ENCODE results near the gene ADGB. TPM values are rescaled to one million over a fixed set of nuclear protein-coding genes. Genes with fewer than 3 reads are reported as not detected.

Gene ADGB
- total RNA-seq, 1 donor from 2014 or later: not detected

- peaks cover 1% of the 10 kb centered on the region for H3K4me1 Mint-ChIP-seq (ENCODE audit: low read depth, unreplicated experiment)
- H3K27me3 Mint-ChIP-seq (ENCODE audit: low read depth, unreplicated experiment): no peaks in the 10 kb centered on the region
- H3K4me1 ChIP-seq (ENCODE audit: insufficient read depth, low read length): no peaks in the 10 kb centered on the region
- no peak overlapping the region for H2AFZ ChIP-seq (ENCODE audit: low read depth, low read length)
- DNase-seq (ENCODE audit: low read depth) (no peak), FAIRE-seq (no peak)
- H3K27me3 ChIP-seq (ENCODE audit: insufficient read depth, low read length): no peaks in the 10 kb centered on the region
- H3K9me3 ChIP-seq (ENCODE audit: insufficient read depth, low read depth, low read length): no peaks in the 10 kb centered on the region
- H3K9me3 Mint-ChIP-seq (ENCODE audit: unreplicated experiment): no peaks in the 10 kb centered on the region
- TF ChIP-seq CTCF (IDR thresholded peaks at IDR 0.05; ENCODE audit: insufficient read depth, low read depth, low read length) (no peak), EZH2 (IDR thresholded peaks at IDR 0.05; ENCODE audit: insufficient read depth, low read length) (no peak)
- no peak overlapping the region for H3K27ac Mint-ChIP-seq (ENCODE audit: unreplicated experiment)
- no peak overlapping the region for H3K27ac ChIP-seq (ENCODE audit: low read depth, low read length)
- no peak overlapping the region for H3K4me3 Mint-ChIP-seq (ENCODE audit: unreplicated experiment)
- H4K20me1 ChIP-seq (ENCODE audit: insufficient read depth, low read length): no peaks in the 10 kb centered on the region
- no peak overlapping the region for H3K4me2 ChIP-seq (ENCODE audit: low read length)
- no peak overlapping the region for H3K4me3 ChIP-seq (ENCODE audit: insufficient read depth, low read depth, low read length)
- no peak overlapping the region for H3K9ac ChIP-seq (ENCODE audit: low read length)
- H3K36me3 ChIP-seq (ENCODE audit: insufficient read depth, low read length): no peaks in the 10 kb centered on the region
- no peaks in the 10 kb centered on the region for H3K36me3 Mint-ChIP-seq (ENCODE audit: low read depth, unreplicated experiment)
- H3K79me2 ChIP-seq (ENCODE audit: insufficient read depth, low read length): no peaks in the 10 kb centered on the region
Observed at GRCh38 chr6:146829792-146830565, 231.2 kb downstream of the ADGB start.

- Histone ChIP-seq H3K27me3 (ENCODE audit: insufficient read depth, low read length) (no peaks in the 10 kb centered on the region), H3K9me3 (ENCODE audit: insufficient read depth, low read depth, low read length) (no peaks in the 10 kb centered on the region), H3K4me1 (ENCODE audit: insufficient read depth, low read length) (no peaks in the 10 kb centered on the region), H3K4me2 (ENCODE audit: low read length) (no peak overlapping the region), H3K27ac (ENCODE audit: low read depth, low read length) (no peak overlapping the region), H3K79me2 (ENCODE audit: insufficient read depth, low read length) (no peaks in the 10 kb centered on the region), H4K20me1 (ENCODE audit: insufficient read depth, low read length) (no peaks in the 10 kb centered on the region), H3K4me3 (ENCODE audit: insufficient read depth, low read depth, low read length) (no peak overlapping the region), H3K9ac (ENCODE audit: low read length) (no peak overlapping the region), H3K36me3 (ENCODE audit: insufficient read depth, low read length) (no peaks in the 10 kb centered on the region), H2AFZ (ENCODE audit: low read depth, low read length) (no peak overlapping the region)
- FAIRE-seq (no peak), DNase-seq (ENCODE audit: low read depth) (no peak)
- TF ChIP-seq EZH2 (IDR thresholded peaks at IDR 0.05; ENCODE audit: insufficient read depth, low read length) (no peak), CTCF (IDR thresholded peaks at IDR 0.05; ENCODE audit: insufficient read depth, low read depth, low read length) (no peak)
- Mint-ChIP-seq H3K4me1 (ENCODE audit: low read depth, unreplicated experiment) (no peaks in the 10 kb centered on the region), H3K27ac (ENCODE audit: unreplicated experiment) (no peak overlapping the region), H3K9me3 (ENCODE audit: unreplicated experiment) (no peaks in the 10 kb centered on the region), H3K36me3 (ENCODE audit: low read depth, unreplicated experiment) (no peaks in the 10 kb centered on the region), H3K27me3 (ENCODE audit: low read depth, unreplicated experiment) (no peaks in the 10 kb centered on the region), H3K4me3 (ENCODE audit: unreplicated experiment) (no peak overlapping the region)
Observed at GRCh38 chr6:146833157-146833556, 234.4 kb downstream of the ADGB start.

- Histone ChIP-seq H3K36me3 (ENCODE audit: insufficient read depth, low read length) (no peaks in the 10 kb centered on the region), H2AFZ (ENCODE audit: low read depth, low read length) (no peak overlapping the region), H3K9ac (ENCODE audit: low read length) (no peak overlapping the region), H3K4me3 (ENCODE audit: insufficient read depth, low read depth, low read length) (no peak overlapping the region), H3K27me3 (ENCODE audit: insufficient read depth, low read length) (no peaks in the 10 kb centered on the region), H3K9me3 (ENCODE audit: insufficient read depth, low read depth, low read length) (no peaks in the 10 kb centered on the region), H3K27ac (ENCODE audit: low read depth, low read length) (no peak overlapping the region), H3K79me2 (ENCODE audit: insufficient read depth, low read length) (no peaks in the 10 kb centered on the region), H3K4me1 (ENCODE audit: insufficient read depth, low read length) (no peaks in the 10 kb centered on the region), H4K20me1 (ENCODE audit: insufficient read depth, low read length) (no peaks in the 10 kb centered on the region), H3K4me2 (ENCODE audit: low read length) (no peak overlapping the region)
- Mint-ChIP-seq H3K36me3 (ENCODE audit: low read depth, unreplicated experiment) (no peaks in the 10 kb centered on the region), H3K27ac (ENCODE audit: unreplicated experiment) (no peak overlapping the region), H3K27me3 (ENCODE audit: low read depth, unreplicated experiment) (no peaks in the 10 kb centered on the region), H3K4me3 (ENCODE audit: unreplicated experiment) (no peak overlapping the region), H3K4me1 (ENCODE audit: low read depth, unreplicated experiment) (no peaks in the 10 kb centered on the region), H3K9me3 (ENCODE audit: unreplicated experiment) (no peaks in the 10 kb centered on the region)
- DNase-seq (ENCODE audit: low read depth): no peak
- no peak for FAIRE-seq
- no peak for TF ChIP-seq CTCF (IDR thresholded peaks at IDR 0.05; ENCODE audit: insufficient read depth, low read depth, low read length)
- no peak for TF ChIP-seq EZH2 (IDR thresholded peaks at IDR 0.05; ENCODE audit: insufficient read depth, low read length)
Observed at GRCh38 chr6:146840216-146840615, 241.4 kb downstream of the ADGB start.
